ENCODE measurements around the gene KCNQ1OT1. TPM values are rescaled to one million over a fixed set of nuclear protein-coding genes. Genes with fewer than 3 reads are reported as not detected.

KCNQ1OT1 gene
- total RNA-seq, 2 donors from 2014 or later: 5.2 to 6.9 TPM

- H3K4me1 Mint-ChIP-seq: peaks cover 69% of the 10 kb centered on the region
Observed at GRCh38 chr11:2689651-2690575, 9.9 kb downstream of the KCNQ1OT1 start.

DNA sequence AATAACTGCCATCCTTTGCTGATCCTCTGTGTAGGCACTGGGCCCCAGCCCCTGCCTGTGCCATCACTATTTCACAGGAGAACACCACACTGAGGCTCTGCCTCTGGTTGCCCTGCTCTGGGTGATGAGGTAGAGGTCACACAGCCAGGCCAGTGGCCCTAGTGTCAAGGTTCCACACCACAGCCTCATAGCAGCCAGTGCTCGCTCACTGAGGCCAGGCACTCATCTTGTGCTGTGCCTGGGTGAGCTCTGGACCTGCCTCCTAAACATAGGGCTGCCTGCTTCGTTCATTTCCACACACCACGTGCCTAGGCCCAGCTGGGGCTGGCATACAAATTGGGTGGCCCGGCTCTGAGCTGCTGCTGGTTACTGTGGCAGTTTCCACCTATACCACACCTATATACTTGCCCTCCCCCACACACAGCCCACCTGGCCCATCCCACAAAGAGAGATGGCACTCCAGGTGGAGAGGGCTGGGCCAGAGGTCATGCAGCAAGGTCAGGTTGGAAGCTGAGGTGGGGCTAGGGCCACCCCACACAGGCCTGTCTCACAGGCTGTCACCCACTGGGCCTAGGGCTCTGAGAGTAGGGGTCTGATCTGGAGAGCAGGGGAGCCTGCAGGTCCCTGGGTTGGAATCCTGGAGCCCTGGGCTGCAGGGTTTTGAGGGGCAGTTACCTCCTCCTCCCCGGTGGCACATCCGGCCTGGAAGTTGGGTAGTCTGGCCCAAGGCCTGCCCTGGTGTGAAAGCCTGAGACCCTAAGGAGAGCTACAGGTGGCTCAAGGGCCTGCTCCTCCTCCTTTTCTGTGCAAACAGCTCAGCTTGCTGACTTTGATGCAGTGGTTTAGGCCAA, 11.2 kb downstream of the KCNQ1OT1 start:
- Mint-ChIP-seq H3K4me1 (peaks cover 70% of the 10 kb centered on the region), H3K9me3 (no peaks in the 10 kb centered on the region), H3K4me3 (no peak overlapping the region), H3K27me3 (ENCODE audit: insufficient read depth) (no peaks in the 10 kb centered on the region), H3K27ac (no peak overlapping the region), H3K36me3 (ENCODE audit: low read depth) (peaks cover 4% of the 10 kb centered on the region)
- WGBS, 2 experiments (ENCODE audit: insufficient coverage in 1 of 2, insufficient read length in 1 of 2): 91% methylated on average over 3 to 6 of the region's 6 CpGs
- no peaks in the 10 kb centered on the region for H3K27me3 ChIP-seq (ENCODE audit: control insufficient read depth, insufficient read depth, low read length, poor library complexity, severe bottlenecking)
- H3K9ac ChIP-seq (ENCODE audit: extremely low read depth, low read length, poor library complexity, severe bottlenecking): no peak overlapping the region
- DNase-seq: peak; percentile 41
- H3K9me3 ChIP-seq (ENCODE audit: control insufficient read depth, low read length): no peaks in the 10 kb centered on the region
- no peak for TF ChIP-seq CTCF (conservative IDR thresholded peaks at IDR 0.05)
- no peak overlapping the region for H3K27ac ChIP-seq (ENCODE audit: low read depth, low read length)
- peaks cover 35% of the 10 kb centered on the region for H3K4me1 ChIP-seq (ENCODE audit: control insufficient read depth, insufficient read depth, low read length)
- H3K36me3 ChIP-seq (ENCODE audit: control insufficient read depth, insufficient read depth, low read length): peaks cover 13% of the 10 kb centered on the region
- H3K4me3 ChIP-seq (ENCODE audit: low read length): no peak overlapping the region

More at GRCh38 chr11:2689651-2690575, 9.9 kb downstream of the KCNQ1OT1 start:
- Histone ChIP-seq H3K4me3 (ENCODE audit: low read length) (no peak overlapping the region), H3K9ac (ENCODE audit: extremely low read depth, low read length, poor library complexity, severe bottlenecking) (no peak overlapping the region), H3K27me3 (ENCODE audit: control insufficient read depth, insufficient read depth, low read length, poor library complexity, severe bottlenecking) (no peaks in the 10 kb centered on the region), H3K4me1 (ENCODE audit: control insufficient read depth, insufficient read depth, low read length) (peaks cover 37% of the 10 kb centered on the region), H3K27ac (ENCODE audit: low read depth, low read length) (no peak overlapping the region), H3K36me3 (ENCODE audit: control insufficient read depth, insufficient read depth, low read length) (peaks cover 7% of the 10 kb centered on the region), H3K9me3 (ENCODE audit: control insufficient read depth, low read length) (no peaks in the 10 kb centered on the region)
- Mint-ChIP-seq H3K27ac (peak overlapping the region; percentile 55), H3K4me3 (no peak overlapping the region), H3K27me3 (ENCODE audit: insufficient read depth) (no peaks in the 10 kb centered on the region), H3K9me3 (no peaks in the 10 kb centered on the region), H3K36me3 (ENCODE audit: low read depth) (peaks cover 4% of the 10 kb centered on the region)
- 90 to 93% methylated on average over 4 to 8 of the region's 8 CpGs for WGBS, 2 experiments (ENCODE audit: insufficient coverage in 1 of 2, insufficient read length in 1 of 2)
- DNase-seq: peak; percentile 41
- no peak for TF ChIP-seq CTCF (conservative IDR thresholded peaks at IDR 0.05)

DNA sequence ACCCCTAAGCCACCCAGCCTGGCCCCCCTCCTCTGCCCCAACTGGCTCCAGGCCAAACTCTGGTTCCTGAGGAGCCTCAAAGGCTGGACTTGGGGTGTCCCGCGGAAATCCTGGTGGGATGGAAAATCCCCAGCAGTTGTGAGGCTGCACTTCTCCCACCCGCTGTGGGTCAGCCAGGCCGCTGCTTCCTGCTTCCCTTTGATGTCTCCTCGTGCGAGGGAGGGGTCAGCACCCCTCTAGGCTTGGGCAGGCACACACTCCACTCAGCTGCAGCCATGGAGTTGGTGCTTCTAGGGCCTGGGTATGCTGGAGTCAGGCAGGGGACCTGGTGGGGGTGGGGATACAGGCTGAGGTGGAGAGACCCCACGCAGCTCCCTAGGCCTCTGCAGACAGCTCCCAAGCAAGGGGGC, 12.0 kb downstream of the KCNQ1OT1 start:
- Histone ChIP-seq H3K4me3 (ENCODE audit: low read length) (no peak overlapping the region), H3K27ac (ENCODE audit: low read depth, low read length) (no peak overlapping the region), H3K9ac (ENCODE audit: extremely low read depth, low read length, poor library complexity, severe bottlenecking) (no peak overlapping the region), H3K27me3 (ENCODE audit: control insufficient read depth, insufficient read depth, low read length, poor library complexity, severe bottlenecking) (no peaks in the 10 kb centered on the region), H3K9me3 (ENCODE audit: control insufficient read depth, low read length) (no peaks in the 10 kb centered on the region), H3K4me1 (ENCODE audit: control insufficient read depth, insufficient read depth, low read length) (peaks cover 37% of the 10 kb centered on the region), H3K36me3 (ENCODE audit: control insufficient read depth, insufficient read depth, low read length) (peaks cover 18% of the 10 kb centered on the region)
- TF ChIP-seq CTCF (conservative IDR thresholded peaks at IDR 0.05): no peak
- Mint-ChIP-seq H3K36me3 (ENCODE audit: low read depth) (peaks cover 4% of the 10 kb centered on the region), H3K4me3 (no peak overlapping the region), H3K27ac (no peak overlapping the region), H3K27me3 (ENCODE audit: insufficient read depth) (no peaks in the 10 kb centered on the region), H3K4me1 (peaks cover 70% of the 10 kb centered on the region), H3K9me3 (no peaks in the 10 kb centered on the region)
- 42 to 72% methylated on average over 4 to 7 of the region's 7 CpGs for WGBS, 2 experiments (ENCODE audit: insufficient coverage in 1 of 2, insufficient read length in 1 of 2)
- peak; percentile 61 for DNase-seq

Measured in endodermal cell (in vitro differentiated cells).